ENCODE results near the gene C17orf114.

The C17orf114 gene

GRCh38 chr17:4815043-4815675 lies 13.0 kb upstream of the C17orf114 start:
- no TSS peak for BruUV-seq (replicated peaks)
- Histone ChIP-seq H3K27me3 (ENCODE audit: control insufficient read depth, insufficient read depth, low read length) (no peaks in the 10 kb centered on the region), H3K4me1 (ENCODE audit: control insufficient read depth, insufficient read depth, low read length) (no peaks in the 10 kb centered on the region), H3K4me3 (ENCODE audit: low read depth in 2 of 2, low read length in 2 of 2) (no peak overlapping the region), H3K36me3 (ENCODE audit: control insufficient read depth, insufficient read depth, low read length) (no peaks in the 10 kb centered on the region), H3K9me3 (ENCODE audit: control insufficient read depth, insufficient read depth, low read depth, low read length) (no peaks in the 10 kb centered on the region), H3K27ac (ENCODE audit: low read length) (no peak overlapping the region)
- POLR2A ChIA-PET: no interaction called here
- ATAC-seq (peak; percentile 53; the same call in 1 of the 2 replicates), DNase-seq (ENCODE audit: low read depth, low spot score) (no peak)
- intact Hi-C loops (cut with micrococcal nuclease; ENCODE audit: unreplicated experiment) (no loop called here), in situ Hi-C loops (cut with HindIII; ENCODE audit: low pct_unique_long_range_greater_than_20kb, low sequenced_read_pairs) (no loop called here)
- CTCF ChIA-PET: no interaction called here
- TF ChIP-seq TCF7L2 (IDR thresholded peaks at IDR 0.05; ENCODE audit: low read depth, low read length) (no peak), REST (IDR thresholded peaks at IDR 0.05; ENCODE audit: insufficient read depth in 1 of 2, low read depth in 2 of 2, low read length in 1 of 2) (no peak), CTCF (IDR thresholded peaks at IDR 0.05) (no peak), SIN3A (IDR thresholded peaks at IDR 0.05; ENCODE audit: borderline replicate concordance, insufficient read depth, low read depth, low read length) (no peak), POLR2AphosphoS5 (IDR thresholded peaks at IDR 0.05; ENCODE audit: low read depth, low read length) (no peak)

- no TSS peak for BruUV-seq (replicated peaks)
- POLR2A ChIA-PET: no interaction called here
- TF ChIP-seq REST (IDR thresholded peaks at IDR 0.05; ENCODE audit: insufficient read depth in 1 of 2, low read depth in 2 of 2, low read length in 1 of 2) (no peak), POLR2AphosphoS5 (IDR thresholded peaks at IDR 0.05; ENCODE audit: low read depth, low read length) (no peak), SIN3A (IDR thresholded peaks at IDR 0.05; ENCODE audit: borderline replicate concordance, insufficient read depth, low read depth, low read length) (no peak), CTCF (IDR thresholded peaks at IDR 0.05) (no peak), TCF7L2 (IDR thresholded peaks at IDR 0.05; ENCODE audit: low read depth, low read length) (no peak)
These were observed 10.6 kb upstream of the C17orf114 start for GRCh38 chr17:4812690-4813089.

More at GRCh38 chr17:4812690-4813089, 10.6 kb upstream of the C17orf114 start:
- CTCF ChIA-PET: no interaction called here
- DNase-seq (ENCODE audit: low read depth, low spot score) (no peak), ATAC-seq (no peak)
- intact Hi-C loops (cut with micrococcal nuclease; ENCODE audit: unreplicated experiment): no loop called here
- H3K36me3 ChIP-seq (ENCODE audit: control insufficient read depth, insufficient read depth, low read length): no peaks in the 10 kb centered on the region
- H3K4me1 ChIP-seq (ENCODE audit: control insufficient read depth, insufficient read depth, low read length): no peaks in the 10 kb centered on the region
- in situ Hi-C loops (cut with HindIII; ENCODE audit: low pct_unique_long_range_greater_than_20kb, low sequenced_read_pairs): no loop called here
- no peaks in the 10 kb centered on the region for H3K27me3 ChIP-seq (ENCODE audit: control insufficient read depth, insufficient read depth, low read length)
- H3K27ac ChIP-seq (ENCODE audit: low read length): no peak overlapping the region
- no peak overlapping the region for H3K4me3 ChIP-seq (ENCODE audit: low read depth in 2 of 2, low read length in 2 of 2)
- H3K9me3 ChIP-seq (ENCODE audit: control insufficient read depth, insufficient read depth, low read depth, low read length): no peaks in the 10 kb centered on the region

Measured in Panc1 (cell line).